ENCODE data around the gene PFN1. TPM values are rescaled to one million over a fixed set of nuclear protein-coding genes. Genes with fewer than 3 reads are reported as not detected.
"Not testable (repeated sequence)": the region's sequence is repeated elsewhere in the genome, so short reads cannot be mapped to it uniquely, and the experiment has no call there.

PFN1 gene
- total RNA-seq, 3 donors from 2014 or later: 605 to 825 (median 723) TPM

- Histone ChIP-seq H3K4me3 (no peak overlapping the region), H3K9me3 (no peaks in the 10 kb centered on the region), H3K36me3 (ENCODE audit: low read depth) (no peaks in the 10 kb centered on the region), H3K4me1 (ENCODE audit: low read depth) (peaks cover 17% of the 10 kb centered on the region)
- TF ChIP-seq CTCF (IDR thresholded peaks at IDR 0.05): no peak
- DNase-seq: peak; percentile 57 to 65 (median 64)
- intact Hi-C loops (cut with DNase I, micrococcal nuclease): no loop called here
- peak; percentile 39 for ATAC-seq
Observed at GRCh38 chr17:4934173-4934979, 14.0 kb downstream of the PFN1 start.

GRCh38 chr17:4933646-4934045 lies 14.7 kb downstream of the PFN1 start:
- H3K9me3 ChIP-seq: no peaks in the 10 kb centered on the region

GRCh38 chr17:4932756-4933155 lies 15.6 kb downstream of the PFN1 start:
- Histone ChIP-seq H3K4me3 (no peak overlapping the region), H3K9me3 (no peaks in the 10 kb centered on the region), H3K36me3 (ENCODE audit: low read depth) (no peaks in the 10 kb centered on the region), H3K4me1 (ENCODE audit: low read depth) (peaks cover 7% of the 10 kb centered on the region)
- TF ChIP-seq CTCF (IDR thresholded peaks at IDR 0.05): no peak
- DNase-seq (peak in 2 of 3 donors; percentile 14 to 49), ATAC-seq (no peak)
- intact Hi-C loops (cut with DNase I, micrococcal nuclease): no loop called here

More at GRCh38 chr17:4933646-4934045, 14.7 kb downstream of the PFN1 start:
- Histone ChIP-seq H3K36me3 (ENCODE audit: low read depth) (no peaks in the 10 kb centered on the region), H3K4me3 (no peak overlapping the region), H3K4me1 (ENCODE audit: low read depth) (peaks cover 11% of the 10 kb centered on the region)
- intact Hi-C loops (cut with DNase I, micrococcal nuclease): no loop called here
- no peak for TF ChIP-seq CTCF (IDR thresholded peaks at IDR 0.05)
- DNase-seq (peak in 1 of 3 donors; percentile 30), ATAC-seq (no peak)

- no peaks in the 10 kb centered on the region for H3K36me3 ChIP-seq (ENCODE audit: low read depth)
- intact Hi-C loops (cut with DNase I, micrococcal nuclease): no loop called here
- no peak for TF ChIP-seq CTCF (IDR thresholded peaks at IDR 0.05)
- H3K9me3 ChIP-seq: no peaks in the 10 kb centered on the region
- H3K4me3 ChIP-seq: no peak within 1 kb of the TSS
- DNase-seq (peak in 1 of 3 donors; percentile 23), ATAC-seq (no peak)
- H3K4me1 ChIP-seq (ENCODE audit: low read depth): peaks cover 7% of the 10 kb centered on the region
Observed at GRCh38 chr17:4931963-4932362, 16.4 kb downstream of the PFN1 start, which contains the start of gene GP1BA. Gene GP1BA, plus strand, starts transcription at chr17:4932277. Its CDS starts 328 bp downstream, at chr17:4932605.

GRCh38 chr17:4928881-4929280 lies 19.4 kb downstream of the PFN1 start:
- intact Hi-C loops (cut with DNase I, micrococcal nuclease): no loop called here
- no peak overlapping the region for H3K4me3 ChIP-seq
- no peak for ATAC-seq
- H3K36me3 ChIP-seq (ENCODE audit: low read depth): no peaks in the 10 kb centered on the region
- no peaks in the 10 kb centered on the region for H3K9me3 ChIP-seq
- no peak for TF ChIP-seq CTCF (IDR thresholded peaks at IDR 0.05)
- DNase-seq: peak in 1 of 3 donors; percentile 27
- H3K4me1 ChIP-seq (ENCODE audit: low read depth): no peaks in the 10 kb centered on the region

GRCh38 chr17:4926577-4927335 lies 21.6 kb downstream of the PFN1 start:
- H3K4me3 ChIP-seq; intact Hi-C loops (cut with DNase I, micrococcal nuclease); H3K4me1 ChIP-seq (ENCODE audit: low read depth); H3K36me3 ChIP-seq (ENCODE audit: low read depth); ATAC-seq; H3K9me3 ChIP-seq: not testable (repeated sequence)
- DNase-seq: peak in 2 of 3 donors; percentile 6 to 10
